NCI-H1105 (cell line): ENCODE measurements around the gene BEND2.
"Not testable (repeated sequence)": the region's sequence is repeated elsewhere in the genome, so short reads cannot be mapped to it uniquely, and the experiment has no call there.

ENCODE experiments used
- DNase-seq: peaks from one replicate; lab custom pipeline; 2025; lab: John Stamatoyannopoulos, UW

BEND2 gene

DNA sequence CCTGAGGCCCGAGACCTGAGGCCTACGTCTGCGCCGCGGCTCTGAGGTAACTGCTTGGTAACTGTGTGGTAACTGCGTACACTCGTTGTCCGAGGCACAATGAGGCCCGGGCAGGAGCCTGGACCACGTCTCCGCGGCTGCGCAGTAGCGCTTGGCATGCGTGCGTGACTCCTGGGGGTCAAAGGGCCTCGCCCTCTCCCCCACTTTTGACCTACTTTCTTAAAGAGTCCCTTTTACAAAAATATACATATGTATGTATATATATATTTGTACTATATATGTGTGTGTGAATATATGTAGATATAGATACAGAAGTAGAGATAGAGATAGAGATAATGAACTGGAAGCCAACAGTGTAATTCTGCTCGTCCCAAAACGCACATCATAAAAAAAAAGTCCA lies at the start of gene BEND2:
BEND2 (minus strand) TSS at position 101 of the 400 bp plus-strand sequence. CDS start 136 bp downstream, outside the sequence.
- DNase-seq: no peak

DNA sequence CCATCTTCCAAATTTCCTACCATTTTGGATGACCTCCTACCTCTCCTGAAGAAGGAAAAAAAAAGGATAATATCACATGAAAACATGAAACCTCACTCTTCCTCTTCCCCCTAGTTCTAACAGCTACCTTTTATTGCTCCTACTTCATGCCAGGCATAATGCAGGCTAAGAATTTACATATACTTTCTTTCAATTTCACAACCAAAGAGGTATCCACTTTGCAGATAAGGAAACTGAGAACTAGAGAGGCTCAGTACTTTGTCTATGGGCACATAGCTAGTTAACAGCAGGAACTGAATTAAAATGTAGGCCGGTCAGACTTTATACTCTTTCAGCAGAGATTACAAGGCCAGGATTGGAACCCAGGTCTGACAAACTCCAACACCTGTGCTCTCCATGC lies 34.4 kb upstream of the BEND2 start:
- no peak for DNase-seq

DNA sequence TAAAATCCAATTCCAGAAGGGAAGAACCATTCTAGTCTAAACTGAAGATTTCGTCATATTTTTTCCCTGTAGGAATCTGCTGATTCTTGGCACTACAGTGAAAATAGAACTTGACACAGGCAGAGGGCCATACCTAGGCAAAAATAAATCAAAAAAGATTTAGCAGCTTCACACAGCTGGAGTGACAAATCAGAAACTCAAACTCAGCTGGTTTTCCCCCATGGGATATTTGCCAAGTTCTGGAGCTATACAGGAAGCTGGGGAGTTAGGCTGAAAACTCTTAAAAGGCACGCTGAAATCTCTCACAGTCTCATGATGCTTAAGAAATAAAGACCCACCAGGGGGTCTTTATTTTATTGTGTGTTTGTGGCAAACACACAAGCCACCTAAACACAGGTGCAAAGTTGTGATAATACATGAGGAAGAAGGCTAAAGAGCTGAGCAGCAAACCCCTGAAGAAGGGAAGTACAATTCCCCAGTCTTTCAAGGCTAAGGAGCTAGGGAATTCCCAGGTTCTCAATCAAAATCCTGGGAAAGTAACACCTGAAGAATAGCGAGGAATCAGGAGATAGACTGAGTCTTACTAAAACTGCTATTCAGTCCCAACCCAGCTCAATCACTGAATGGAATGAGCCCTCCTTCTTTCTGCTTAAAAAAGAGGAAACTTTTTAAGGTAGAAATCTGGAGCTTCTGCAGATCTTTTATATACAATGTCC lies 32.1 kb upstream of the BEND2 start:
- DNase-seq: no peak

DNA sequence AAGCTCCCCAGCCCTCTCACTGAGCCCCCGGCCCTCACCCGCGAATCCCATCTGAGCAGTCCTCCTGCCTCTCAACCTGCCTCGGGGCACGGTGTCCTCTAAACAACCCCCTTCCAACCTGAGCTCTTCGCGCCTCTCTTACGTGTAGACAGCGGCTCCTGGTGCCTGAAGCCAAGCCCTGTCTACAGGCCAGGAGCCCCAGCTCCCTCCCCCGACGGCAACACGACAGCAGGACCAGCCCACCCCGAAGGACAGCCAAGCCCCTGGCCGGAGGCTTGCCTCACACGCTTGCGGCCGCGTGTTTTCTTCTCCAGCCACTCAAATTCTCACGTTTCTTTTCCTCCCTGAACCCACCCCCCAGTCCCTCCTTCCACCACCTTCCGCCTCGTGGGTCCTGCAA lies 9.0 kb upstream of the BEND2 start:
- DNase-seq: not testable (repeated sequence)

DNA sequence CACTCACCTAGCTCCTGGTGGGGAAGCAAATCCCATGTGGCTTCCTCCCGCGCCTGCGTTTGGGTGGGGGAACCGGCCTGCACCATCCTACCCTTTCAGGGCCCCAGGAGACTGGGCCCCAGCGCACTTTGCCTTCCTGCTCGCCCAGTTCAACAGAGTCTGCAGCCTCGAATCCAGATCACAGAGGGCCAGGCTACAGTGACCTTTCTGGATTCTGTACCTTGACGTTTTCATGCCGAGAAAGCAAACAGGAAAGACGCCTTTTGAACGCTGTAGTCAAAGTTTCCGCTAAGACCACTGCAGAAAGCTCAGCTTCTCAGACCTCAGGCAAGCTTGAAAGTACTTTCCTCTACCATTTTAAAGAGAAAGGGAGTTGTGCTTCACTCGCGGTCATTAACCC lies 7.4 kb upstream of the BEND2 start:
- no peak for DNase-seq

DNA sequence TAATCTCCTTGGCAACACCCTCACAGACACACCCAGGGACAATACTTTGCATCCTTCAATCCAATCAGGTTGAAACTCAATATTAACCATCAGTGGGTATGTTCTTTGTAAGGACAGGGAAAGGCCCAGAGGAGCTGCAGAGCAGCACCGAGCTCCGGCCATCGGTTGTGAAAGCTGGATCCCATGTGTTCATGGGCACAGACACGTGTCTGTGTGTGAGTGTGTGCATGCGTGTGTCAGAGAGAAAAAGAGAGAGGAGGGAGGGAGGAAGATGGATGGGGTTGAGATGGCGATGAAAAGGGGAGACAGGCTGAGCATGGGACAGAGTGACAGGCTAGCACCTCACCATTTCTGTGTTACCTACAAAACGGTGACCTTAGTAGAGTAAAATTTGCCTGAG lies 6.8 kb upstream of the BEND2 start:
- no peak for DNase-seq

DNA sequence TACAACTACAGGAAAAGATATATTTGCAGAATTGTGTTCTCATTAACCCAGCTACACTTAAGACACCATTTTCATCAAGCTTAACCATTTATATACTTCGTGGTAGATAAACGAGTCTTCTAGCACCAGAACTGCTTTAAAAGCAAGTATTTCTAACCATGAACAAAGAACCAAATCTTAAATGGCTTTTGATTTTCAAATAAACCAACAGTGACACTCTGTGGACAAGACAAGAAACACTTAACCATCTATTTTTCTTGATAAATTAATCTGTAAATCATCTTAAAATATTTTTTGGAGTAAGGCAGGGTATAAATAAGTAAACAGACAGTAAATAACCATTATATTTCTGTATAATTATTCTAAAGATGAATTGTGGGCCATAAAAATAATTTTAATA lies 10.2 kb downstream of the BEND2 start:
- peak; percentile 1 for DNase-seq

DNA sequence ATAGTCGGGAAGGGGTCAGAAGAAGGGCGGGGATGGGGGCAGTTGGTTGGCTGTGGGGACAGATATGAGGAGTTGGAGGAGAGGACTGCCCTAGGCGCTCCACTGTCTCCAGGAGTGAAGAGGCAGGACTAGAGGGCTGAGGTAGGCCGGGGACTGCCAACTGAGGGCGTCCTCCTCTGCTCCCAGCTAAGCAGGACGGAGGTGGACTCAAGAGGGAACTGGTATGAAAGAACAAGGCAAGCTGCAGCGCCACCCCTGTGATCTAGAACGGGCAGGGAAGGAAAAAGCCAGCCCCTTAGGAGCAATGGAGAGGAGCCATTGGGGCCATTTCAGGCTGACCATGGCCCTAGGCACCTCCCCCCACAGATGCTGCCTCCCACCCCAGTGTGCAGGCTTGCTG lies 14.0 kb downstream of the BEND2 start:
- no peak for DNase-seq

DNA sequence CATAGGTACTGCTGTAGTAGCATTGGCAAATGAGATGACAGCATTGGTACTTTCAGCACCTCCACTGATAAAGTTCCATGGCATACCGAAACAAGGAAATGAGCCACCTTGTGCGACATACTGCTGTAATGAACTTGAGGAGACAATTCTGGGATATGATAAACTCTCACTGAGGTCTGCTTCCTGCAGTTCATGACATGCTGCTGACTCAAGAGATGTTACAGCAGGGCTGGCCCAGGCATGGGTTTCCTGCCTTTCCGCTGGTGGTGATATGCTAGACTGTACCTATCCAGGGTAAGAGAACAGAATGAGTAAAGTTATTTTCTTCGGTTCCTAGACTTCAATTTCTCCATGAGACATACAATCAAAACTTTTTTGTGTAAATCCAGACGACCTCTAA lies 17.1 kb downstream of the BEND2 start:
- DNase-seq: no peak

DNA sequence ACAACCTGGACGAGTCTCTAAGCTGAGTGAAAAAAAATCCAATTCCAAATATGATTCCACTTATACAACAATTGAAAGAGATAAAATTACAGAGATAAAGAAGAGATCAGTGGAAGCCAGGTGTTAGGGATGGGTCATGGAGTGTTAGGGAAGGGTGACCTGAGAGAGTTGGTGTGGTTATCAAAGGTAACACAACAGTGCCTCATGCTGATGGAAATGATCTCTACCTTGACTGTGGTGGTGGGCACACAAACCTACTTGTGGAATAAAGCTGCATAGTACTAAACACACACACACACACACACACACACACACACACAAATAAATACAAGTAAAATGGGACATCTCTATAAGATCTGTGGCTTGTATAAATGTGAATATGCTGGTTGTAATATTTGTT lies 26.0 kb downstream of the BEND2 start:
- DNase-seq: no peak

DNA sequence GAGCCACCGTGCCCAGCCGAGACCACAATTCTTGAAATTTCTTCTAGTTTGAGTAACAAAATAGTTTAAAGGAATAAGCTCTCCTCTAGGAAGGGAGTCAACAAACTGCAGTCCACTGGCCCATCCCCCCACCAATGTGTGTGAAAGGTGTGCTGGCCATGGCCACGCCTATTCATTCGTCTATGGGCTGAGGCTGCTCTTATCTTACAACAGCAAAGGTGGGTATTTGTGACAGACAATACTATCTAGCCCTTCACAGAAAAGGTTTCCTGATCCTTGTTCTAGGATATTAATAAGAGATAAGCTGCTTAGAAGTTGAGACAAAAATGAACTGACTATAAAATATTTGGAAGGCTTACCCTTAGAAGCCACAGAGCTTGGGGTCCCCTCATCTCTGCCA lies 41.2 kb downstream of the BEND2 start:
- DNase-seq: no peak

DNA sequence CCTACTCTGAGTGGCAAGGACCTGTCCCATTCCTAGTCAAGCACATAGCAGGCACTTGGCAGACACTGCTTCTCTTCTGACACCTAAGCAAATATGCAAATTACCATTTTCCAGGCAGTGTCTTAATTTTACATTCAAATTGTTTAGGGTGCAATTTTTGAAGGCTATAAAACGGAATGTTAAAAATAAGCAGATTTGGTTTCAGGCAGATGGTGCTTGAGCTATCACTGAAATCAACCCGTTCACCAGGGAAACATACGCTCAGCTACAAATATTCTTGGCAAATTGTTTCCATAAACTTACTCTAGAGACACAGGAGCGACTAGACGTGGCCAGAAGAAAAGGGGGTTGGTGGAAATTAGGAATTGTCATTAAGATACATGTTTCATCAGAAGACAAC lies 45.7 kb downstream of the BEND2 start:
- DNase-seq: no peak

DNA sequence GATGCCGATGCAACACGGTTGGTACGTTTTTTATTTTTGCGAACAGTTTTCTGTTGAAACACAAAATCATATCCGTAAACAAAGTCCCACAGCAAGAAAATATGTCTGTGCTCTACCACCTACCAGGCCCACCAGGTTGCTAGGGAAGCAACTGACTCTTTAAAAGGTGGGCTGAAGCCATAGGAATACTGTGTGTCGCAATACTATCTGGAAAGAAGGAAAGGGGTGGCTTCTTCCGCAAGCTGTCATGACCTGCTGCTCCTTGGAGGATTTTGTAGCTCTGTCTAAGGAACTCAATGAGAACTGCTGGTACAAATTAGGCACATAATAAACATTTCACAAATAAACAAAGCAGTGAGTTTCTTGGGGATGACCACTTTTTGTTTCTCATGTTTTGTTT lies 46.5 kb downstream of the BEND2 start:
- DNase-seq: no peak

DNA sequence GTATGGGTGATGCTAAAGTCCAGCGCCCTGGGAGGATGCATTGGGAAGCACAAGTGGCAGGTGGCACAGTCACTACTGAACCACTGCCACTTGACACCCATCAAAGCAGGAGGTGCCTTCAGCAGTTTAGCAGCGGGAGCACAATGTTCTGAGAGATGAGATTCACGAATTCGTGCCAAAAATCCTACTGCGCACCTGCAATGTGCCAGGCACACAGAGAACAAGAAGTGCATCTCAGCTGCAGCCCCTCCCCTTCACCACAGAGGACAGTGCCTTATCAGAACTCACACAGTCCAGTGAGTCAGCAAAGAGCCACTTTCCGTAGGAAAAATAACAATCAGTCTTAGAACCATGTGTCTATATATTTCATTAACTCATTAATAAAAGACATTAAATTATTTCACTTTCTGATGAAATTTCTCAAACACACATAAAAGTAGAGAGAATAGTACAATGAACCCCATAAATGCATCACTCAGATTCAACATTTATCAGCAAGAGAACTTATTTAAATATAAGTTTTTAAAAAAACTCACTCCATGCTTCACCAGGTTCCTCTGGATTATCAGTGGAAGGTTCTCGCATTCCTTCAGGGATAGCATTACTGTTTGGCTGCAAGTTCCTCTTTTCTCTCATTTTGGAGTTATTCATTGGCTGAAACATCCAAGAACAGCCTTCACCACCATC lies 47.0 kb downstream of the BEND2 start:
- peak; percentile 80 for DNase-seq

DNA sequence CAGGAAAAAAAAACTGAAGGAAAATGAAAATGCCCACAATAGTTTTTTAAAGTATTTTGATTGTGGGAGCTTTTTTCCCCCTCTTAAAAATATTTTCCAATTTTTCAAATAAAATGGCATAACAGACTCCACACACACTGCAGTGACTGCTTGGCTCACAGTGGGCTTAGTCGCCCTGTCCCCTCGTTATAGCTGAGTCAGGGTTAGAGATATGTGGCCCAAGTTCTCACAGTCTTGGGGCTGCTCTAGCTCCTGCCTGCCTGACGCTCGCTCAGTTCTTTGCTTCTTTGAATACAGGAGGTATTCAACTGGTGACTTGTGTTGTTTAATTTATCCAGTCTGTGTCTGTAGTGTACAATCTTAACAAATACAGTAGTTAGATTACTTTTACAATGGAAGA lies 47.7 kb downstream of the BEND2 start:
- DNase-seq: no peak

DNA sequence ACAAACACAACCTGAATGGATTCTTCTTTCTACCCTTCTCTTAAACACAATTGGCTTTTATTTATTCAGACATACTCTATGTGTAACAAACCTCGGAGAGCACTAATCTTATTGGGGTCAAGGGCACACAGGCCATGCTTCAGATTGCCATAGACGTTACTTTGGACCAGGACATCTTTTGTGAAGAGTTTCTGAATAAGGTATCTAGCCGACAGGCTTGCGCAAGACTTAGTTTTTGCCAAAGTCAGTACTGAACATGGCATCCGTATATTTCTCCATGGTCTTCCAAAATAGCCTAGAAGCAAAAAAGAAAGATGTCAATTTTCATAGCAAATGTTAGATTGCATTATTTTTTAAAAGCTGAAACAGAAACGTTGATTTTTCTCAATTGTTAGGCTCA lies 49.8 kb downstream of the BEND2 start:
- no peak for DNase-seq

DNA sequence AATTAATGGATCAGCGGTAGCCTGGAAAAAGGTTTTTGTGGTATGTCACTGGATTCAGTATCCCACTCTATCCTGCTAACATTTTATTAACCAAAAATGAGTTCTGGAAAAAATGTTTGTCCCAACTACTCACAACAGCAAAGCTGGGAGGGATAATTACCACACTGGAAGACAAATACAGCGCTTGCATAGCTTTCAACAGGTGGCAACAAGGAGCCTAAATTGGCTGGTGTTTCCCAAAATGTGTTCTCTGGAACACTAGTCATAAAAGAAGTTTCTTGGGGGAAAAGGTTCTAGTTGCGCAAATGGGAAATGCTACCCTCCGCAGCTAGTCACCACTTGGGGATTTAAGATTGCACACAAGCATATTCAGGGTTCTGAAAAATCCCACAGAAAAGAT lies 54.6 kb downstream of the BEND2 start:
- DNase-seq: no peak

DNA sequence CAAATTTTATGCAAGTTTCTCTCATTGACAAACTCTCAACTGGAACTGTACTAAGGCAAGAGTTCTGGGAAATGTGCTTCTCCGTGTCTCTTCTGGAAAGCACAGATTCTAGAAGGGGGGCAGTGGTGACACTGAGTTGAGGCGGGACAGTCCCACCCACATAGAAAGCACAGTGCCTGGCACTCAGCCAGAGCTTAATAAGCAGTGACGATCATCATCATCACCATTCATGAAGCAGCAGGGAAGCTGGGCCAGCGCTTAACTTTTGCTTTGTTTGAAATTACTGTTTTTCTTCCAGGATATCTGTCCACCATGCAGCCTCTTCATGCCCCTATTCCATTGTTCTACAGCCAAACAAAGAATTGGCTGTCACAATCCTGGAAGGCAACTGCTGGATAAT lies 60.3 kb downstream of the BEND2 start:
- no peak for DNase-seq

DNA sequence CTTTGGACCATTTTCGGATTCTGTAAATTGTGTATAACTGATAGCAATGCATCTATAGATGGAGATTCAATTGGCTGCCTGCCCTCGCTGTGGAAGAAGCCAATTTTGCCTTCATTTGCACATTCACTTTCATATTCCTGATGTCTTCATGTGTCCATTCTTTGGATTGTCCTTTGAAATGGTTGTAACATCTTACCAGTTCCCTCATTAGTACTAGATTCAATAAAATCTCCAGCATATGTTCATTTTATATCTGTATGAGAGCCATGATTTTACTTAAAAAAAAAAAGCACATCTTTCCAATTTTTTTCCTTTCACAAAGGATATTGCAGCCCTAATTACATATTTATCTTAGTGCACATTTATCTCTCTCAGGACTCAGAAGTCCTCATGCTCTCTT lies 61.7 kb downstream of the BEND2 start:
- no peak for DNase-seq

DNA sequence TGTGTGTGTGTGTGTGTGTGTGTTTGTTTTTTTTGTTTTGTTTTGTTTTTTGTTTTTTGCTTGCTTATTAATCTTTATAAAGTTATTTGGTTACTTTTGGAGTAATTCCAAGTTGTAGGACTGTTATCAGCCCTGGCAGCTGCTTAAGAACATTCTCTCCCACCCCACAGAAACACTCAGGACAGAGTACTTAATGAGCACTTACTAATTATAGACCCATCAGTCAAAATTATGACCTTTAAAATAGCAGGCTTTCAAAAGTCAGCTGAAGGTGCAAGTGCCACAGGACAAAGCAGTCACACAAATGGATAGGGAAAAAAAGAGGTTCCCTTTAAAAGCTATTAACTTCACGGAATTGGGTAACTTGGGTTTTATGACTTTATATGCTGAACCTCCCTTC lies 69.0 kb downstream of the BEND2 start:
- DNase-seq: peak; percentile 29

DNA sequence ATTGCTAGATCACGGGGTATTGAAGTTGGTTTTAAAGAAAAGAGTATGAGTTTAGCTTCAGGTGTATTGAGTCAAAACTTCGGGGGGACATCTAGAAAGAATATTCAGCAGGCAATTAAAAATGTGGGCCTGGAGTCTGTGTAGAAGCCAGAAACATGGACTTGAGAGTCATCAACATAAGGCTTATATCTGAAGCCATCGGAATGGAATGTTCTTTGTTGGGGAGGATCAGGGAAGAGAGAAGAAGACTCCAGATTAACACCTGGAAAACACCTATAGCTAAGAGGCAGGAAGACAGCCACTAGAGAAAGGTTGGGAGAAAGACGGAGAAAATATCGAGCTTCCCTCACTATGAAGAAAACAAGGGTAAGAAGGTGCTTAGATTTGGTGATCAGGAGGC lies 69.5 kb downstream of the BEND2 start:
- DNase-seq: no peak

DNA sequence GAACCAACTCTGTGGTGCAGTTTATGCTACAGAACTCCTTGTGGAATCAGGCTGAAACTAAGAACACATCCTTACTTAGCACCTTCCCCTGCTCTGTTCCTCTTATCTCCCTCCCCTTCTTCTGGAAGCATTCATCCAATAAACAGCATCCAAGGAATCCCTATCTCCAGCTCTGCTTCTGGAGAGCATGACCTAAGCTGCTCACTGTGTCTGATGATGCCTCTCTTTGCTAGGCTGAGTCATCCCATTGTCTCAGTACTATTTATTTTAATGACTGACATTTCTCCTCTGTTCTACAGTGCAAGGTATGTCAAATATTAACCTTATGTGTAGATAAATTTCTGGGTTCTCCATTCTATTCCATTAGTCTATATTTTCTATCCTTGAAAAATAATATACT lies 71.2 kb downstream of the BEND2 start:
- no peak for DNase-seq

DNA sequence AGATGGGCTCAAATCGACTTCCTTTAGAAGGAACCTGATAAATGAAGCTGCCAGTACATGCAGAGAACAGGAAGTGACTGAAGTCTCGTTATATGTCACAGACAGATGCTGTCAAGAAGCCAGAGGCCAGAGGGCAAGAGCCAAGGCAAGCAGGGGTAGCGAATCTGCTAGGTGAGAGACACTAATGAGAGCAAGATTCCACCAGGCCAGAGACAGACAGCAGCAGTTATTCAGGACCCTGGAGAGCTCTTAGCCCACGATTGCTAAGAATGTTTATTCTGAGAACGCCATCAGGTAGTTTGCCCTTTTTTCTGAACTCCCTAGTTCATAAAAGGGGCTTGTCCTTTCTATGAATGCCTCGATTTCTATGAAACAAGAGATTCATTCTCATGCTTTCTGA lies 73.7 kb downstream of the BEND2 start:
- DNase-seq: no peak

DNA sequence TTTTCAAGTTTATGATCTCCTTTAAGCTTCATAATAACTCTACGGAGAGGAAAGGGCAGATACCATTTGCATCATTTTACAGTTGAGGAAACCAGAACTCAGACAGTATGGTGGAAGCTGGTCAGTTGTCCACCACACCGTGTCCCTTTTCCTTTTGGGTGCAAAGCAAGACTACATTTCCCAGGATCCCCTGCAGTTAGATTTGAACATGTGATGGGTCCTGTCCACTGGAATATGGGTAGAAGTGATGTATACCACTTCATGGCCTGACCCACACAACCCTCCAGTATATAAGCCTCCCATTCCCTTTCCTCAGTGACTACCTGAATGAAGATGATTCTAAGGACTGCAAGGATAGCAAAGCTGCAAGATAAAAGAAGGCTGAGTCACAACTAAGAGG lies 74.7 kb downstream of the BEND2 start:
- DNase-seq: no peak
